B cell (primary cell): ENCODE results near the gene GIGYF2. TPM values are rescaled to one million over a fixed set of nuclear protein-coding genes. Genes with fewer than 3 reads are reported as not detected.

ENCODE experiments used
- ATAC-seq: fragments of 200-7000 bp; cut with Tn5 transposase; one replicate; pipeline ENCODE4 v1.10.0; 2021; ENCODE audit warnings: low read depth, mild to moderate bottlenecking, moderate number of reproducible peaks, moderate library complexity
- CTCF ChIA-PET: fragments of 350-600 bp; sonication (Branson Sonifier 250); formaldehyde crosslinking; loops from one replicate; lab custom pipeline; 2021; ENCODE audit warnings: antibody characterized with exemption, inconsistent platforms; lab: Charles Lee
- POLR2A ChIA-PET: fragments of 350-600 bp; sonication (Branson Sonifier 250); formaldehyde crosslinking; loops from one replicate; lab custom pipeline; 2021; ENCODE audit warnings: antibody characterized with exemption; lab: Charles Lee
- DNase-seq: peaks from one replicate; pipeline ENCODE4 v3.0.0; 2013
- H2AFZ ChIP-seq: 2 replicates; pipeline ENCODE4 v1.6.1; 2012; ENCODE audit warnings: mild to moderate bottlenecking, low read depth, low read length; ENCODE audit not compliant: insufficient read depth, poor library complexity, severe bottlenecking
- H3K27ac ChIP-seq, 2 donors: 1 replicate in 1 of 2; 2 replicates in 1 of 2; pipeline ENCODE4 v1.5.1; 2012 to 2013; ENCODE audit warnings: low read length in 2 of 2, mild to moderate bottlenecking in 2 of 2, moderate library complexity in 1 of 2
- H3K27me3 ChIP-seq, 4 experiments: fragments of 200-600 bp in 1 of 4; sonication (generic) in 1 of 4; replicated peaks in 1 of 4; 1 replicate in 2 of 4; 2 replicates in 2 of 4; pipeline versions ENCODE4 v1.6.1 to v1.7.0; 2013 to 2016; ENCODE audit warnings: low read length in 3 of 4, mild to moderate bottlenecking in 2 of 4, mixed read lengths in 1 of 4, moderate library complexity in 1 of 4; ENCODE audit not compliant: insufficient read depth in 4 of 4, control insufficient read depth in 3 of 4; ENCODE audit errors: control extremely low read depth in 1 of 4
- H3K36me3 ChIP-seq, 2 experiments: replicated peaks in 1 of 2; 1 replicate in 1 of 2; 2 replicates in 1 of 2; pipeline versions ENCODE4 v1.6.1 to v1.7.1; 2013; ENCODE audit warnings: low read length in 1 of 2; ENCODE audit not compliant: insufficient read depth in 2 of 2, control insufficient read depth in 1 of 2; ENCODE audit errors: control extremely low read depth in 1 of 2, extremely low read depth in 1 of 2
- H3K4me1 ChIP-seq, 2 donors: fragments of 200-600 bp in 1 of 2; sonication (generic) in 1 of 2; 1 replicate in 1 of 2; 2 replicates in 1 of 2; pipeline versions ENCODE4 v1.5.1 to v1.6.1; 2013 to 2017; ENCODE audit warnings: low read length in 2 of 2; ENCODE audit not compliant: control insufficient read depth in 2 of 2, insufficient read depth in 2 of 2
- H3K4me2 ChIP-seq: replicated peaks from 2 replicates; pipeline ENCODE3; 2012; ENCODE audit warnings: mild to moderate bottlenecking, low read depth, low read length; ENCODE audit not compliant: poor library complexity, severe bottlenecking
- H3K4me3 ChIP-seq, 5 experiments: fragments of 200-600 bp in 1 of 5; sonication (generic) in 1 of 5; 1 replicate in 3 of 5; 2 replicates in 2 of 5; pipeline versions ENCODE4 v1.5.1 to v1.7.0; 2011 to 2016; ENCODE audit warnings: low read length in 4 of 5, mild to moderate bottlenecking in 4 of 5, low read depth in 2 of 5, control low read depth in 1 of 5, moderate library complexity in 1 of 5; ENCODE audit not compliant: insufficient read depth in 1 of 5; ENCODE audit errors: control extremely low read depth in 1 of 5, extremely low read depth in 1 of 5
- H3K79me2 ChIP-seq: fragments of 200-600 bp; sonication (generic); one replicate; pipeline ENCODE4 v1.6.0; 2016; ENCODE audit warnings: low read length; ENCODE audit not compliant: control insufficient read depth, insufficient read depth
- H3K9ac ChIP-seq: fragments of 200-600 bp; sonication (generic); 2 replicates; pipeline ENCODE4 v1.6.1; 2017; ENCODE audit warnings: mild to moderate bottlenecking, low read length, moderate library complexity
- H3K9me3 ChIP-seq, 3 donors: one replicate each; pipeline versions ENCODE4 v1.6.1 to v1.7.1; 2013; ENCODE audit warnings: low read length in 2 of 3; ENCODE audit not compliant: control insufficient read depth in 2 of 3, insufficient read depth in 1 of 3; ENCODE audit errors: control extremely low read depth in 1 of 3
- H4K20me1 ChIP-seq: 2 replicates; pipeline ENCODE4 v1.6.0; 2012; ENCODE audit warnings: mild to moderate bottlenecking, low read length; ENCODE audit not compliant: insufficient read depth, control insufficient read depth, poor library complexity, severe bottlenecking
- H3K27ac Mint-ChIP-seq: one replicate; pipeline ENCODE4 v1.8.0; 2021; ENCODE audit warnings: mixed read lengths
- H3K27me3 Mint-ChIP-seq: one replicate; pipeline ENCODE4 v1.8.0; 2021; ENCODE audit warnings: mixed read lengths
- H3K4me1 Mint-ChIP-seq: one replicate; pipeline ENCODE4 v1.8.0; 2021; ENCODE audit warnings: mixed read lengths
- H3K4me3 Mint-ChIP-seq: one replicate; pipeline ENCODE4 v1.8.0; 2021; ENCODE audit warnings: mixed read lengths
- H3K9me3 Mint-ChIP-seq: one replicate; pipeline ENCODE4 v1.8.0; 2022; ENCODE audit warnings: mixed read lengths; ENCODE audit not compliant: insufficient read depth
- CTCF ChIP-seq: fragments of 200-600 bp; IDR thresholded peaks from one replicate; pipeline ENCODE4 v1.8.0; 2022; ENCODE audit warnings: antibody characterized with exemption, mild to moderate bottlenecking
- EZH2 ChIP-seq: IDR thresholded peaks from 2 replicates; pipeline ENCODE4 v1.6.1; 2012; ENCODE audit warnings: borderline replicate concordance, low read depth, mild to moderate bottlenecking, moderate library complexity, low read length; ENCODE audit not compliant: insufficient read depth, poor library complexity, severe bottlenecking
- WGBS: methylation state at CpG from one replicate; pipeline ENCODE4 v1.1.5; 2013; ENCODE audit warnings: missing lambda C conversion rate; ENCODE audit not compliant: insufficient coverage; 5-methylcytosine and 5-hydroxymethylcytosine counted together
- intact Hi-C: fragments of 100-400 bp; cut with micrococcal nuclease; formaldehyde crosslinking; loops from one replicate; pipeline ENCODE4 v1.10.0; 2022
- polyA plus RNA-seq: library from polyadenylated mRNA; depleted of rRNA; stranded (reverse); fragments of >200 nt; gene quantifications from 2 replicates; pipeline ENCODE4 v1.2.3, GENCODE V29; 2012
- total RNA-seq, 2 donors: library from RNA; stranded (reverse); fragments of 120-200 nt in 1 of 2; gene quantifications; 1 replicate in 1 of 2; 2 replicates in 1 of 2; pipeline versions ENCODE4 v1.2.3 to v1.2.4, GENCODE V29; 2013 to 2022

The GIGYF2 gene
- total and polyA plus RNA-seq, 2 donors (not counting 1 experiment from before 2014, with no cell fraction given), result 7.2 to 108 TPM

GRCh38 chr2:232777276-232777675 lies 80.1 kb downstream of the GIGYF2 start:
- Mint-ChIP-seq H3K4me1 (peaks cover 19% of the 10 kb centered on the region), H3K27ac (no peak overlapping the region), H3K9me3 (no peaks in the 10 kb centered on the region), H3K27me3 (no peaks in the 10 kb centered on the region), H3K4me3 (no peak overlapping the region)
- CTCF ChIA-PET, result interaction anchor here (0.6 kb wide), 1 partner anchor 20 kb away, joined by 3 read pairs; no protein-coding TSS in a partner anchor
- Histone ChIP-seq H3K4me3 (no peak overlapping the region), H3K9ac (no peak overlapping the region), H3K36me3 (peaks cover 0 to 8% of the 10 kb centered on the region in 2 experiments), H4K20me1 (no peaks in the 10 kb centered on the region), H3K4me2 (no peak overlapping the region), H3K79me2 (no peaks in the 10 kb centered on the region), H3K9me3 (no peaks in the 10 kb centered on the region), H3K4me1 (peaks cover 5 to 10% of the 10 kb centered on the region in 2 donors), H3K27ac (no peak overlapping the region), H2AFZ (no peak overlapping the region), H3K27me3 (no peaks in the 10 kb centered on the region)
- TF ChIP-seq EZH2, result no peak
- no peak for TF ChIP-seq CTCF
- WGBS, result 100% methylated on average over 2 of the region's 5 CpGs
- ATAC-seq, result no peak
- POLR2A ChIA-PET, result interaction anchor here (0.7 kb wide), 1 partner anchor 271 kb away, joined by 5 read pairs; no protein-coding TSS in a partner anchor
- intact Hi-C loops, result no loop called here
- DNase-seq, result no peak

GRCh38 chr2:232779465-232779864 lies 82.3 kb downstream of the GIGYF2 start:
- Histone ChIP-seq H4K20me1 (no peaks in the 10 kb centered on the region), H3K4me2 (no peak overlapping the region), H3K4me1 (no peaks in the 10 kb centered on the region), H2AFZ (no peak overlapping the region), H3K9ac (no peak overlapping the region), H3K27ac (no peak overlapping the region), H3K4me3 (no peak overlapping the region), H3K79me2 (no peaks in the 10 kb centered on the region), H3K36me3 (peaks cover 0 to 8% of the 10 kb centered on the region in 2 experiments), H3K27me3 (no peaks in the 10 kb centered on the region), H3K9me3 (no peaks in the 10 kb centered on the region)
- H3K4me1 Mint-ChIP-seq, result peaks cover 5% of the 10 kb centered on the region
- H3K27me3 Mint-ChIP-seq, result no peaks in the 10 kb centered on the region
- DNase-seq (no peak), ATAC-seq (no peak)
- TF ChIP-seq EZH2 (no peak), CTCF (no peak)
- ChIA-PET CTCF (no interaction called here), POLR2A (no interaction called here)
- no peak overlapping the region for H3K27ac Mint-ChIP-seq
- intact Hi-C loops, result no loop called here
- 71% methylated on average over 1 of the region's 3 CpGs for WGBS
- no peaks in the 10 kb centered on the region for H3K9me3 Mint-ChIP-seq
- no peak overlapping the region for H3K4me3 Mint-ChIP-seq
